Kasumi-1 (cell line): ENCODE measurements around the gene RFC2.
A peak's percentile ranks its signal among the peaks of the same experiment; 100 is the strongest.
"Not testable (repeated sequence)": the region's sequence is repeated elsewhere in the genome, so short reads cannot be mapped to it uniquely, and the experiment has no call there.

Experiments used
- DNase-seq, 2 experiments: peaks; one replicate each; lab custom pipeline; 2025; lab: John Stamatoyannopoulos, UW

RFC2 gene

GRCh38 chr7:74282748-74283459 is 28.7 kb upstream of the RFC2 start:
- DNase-seq: no peak

- no peak for DNase-seq
These were observed 26.8 kb upstream of the RFC2 start for GRCh38 chr7:74280985-74281384.

GRCh38 chr7:74277636-74278035 is 23.4 kb upstream of the RFC2 start:
- no peak for DNase-seq

GRCh38 chr7:74275401-74275881 is 21.2 kb upstream of the RFC2 start:
- peak in 1 of 2 experiments; percentile 32 for DNase-seq

- peak; percentile 88 to 92 for DNase-seq
These were observed 18.3 kb upstream of the RFC2 start for GRCh38 chr7:74272305-74273038.

GRCh38 chr7:74271742-74272141 is 17.5 kb upstream of the RFC2 start:
- peak; percentile 40 to 59 for DNase-seq

- DNase-seq: peak; percentile 37 to 42
These were observed 15.6 kb upstream of the RFC2 start for GRCh38 chr7:74269757-74270277.

GRCh38 chr7:74267756-74268565 is 13.8 kb upstream of the RFC2 start:
- DNase-seq: no peak

- no peak for DNase-seq
These were observed 12.2 kb upstream of the RFC2 start for GRCh38 chr7:74266191-74266963.

- no peak for DNase-seq
These were observed 9.4 kb upstream of the RFC2 start for GRCh38 chr7:74263399-74264120.

GRCh38 chr7:74262639-74263398 is 8.6 kb upstream of the RFC2 start:
- DNase-seq: no peak

- no peak for DNase-seq
These were observed 4.4 kb upstream of the RFC2 start for GRCh38 chr7:74258639-74259038.

GRCh38 chr7:74256491-74257408 is 2.6 kb upstream of the RFC2 start:
- no peak for DNase-seq

GRCh38 chr7:74255461-74255860 is 1.3 kb upstream of the RFC2 start:
- DNase-seq: not testable (repeated sequence)

- DNase-seq: no peak
These were observed 720 bp upstream of the RFC2 start for GRCh38 chr7:74254858-74255379.

GRCh38 chr7:74253835-74254128 is 417 bp downstream of the RFC2 start:
- no peak for DNase-seq

GRCh38 chr7:74253331-74253730 is 868 bp downstream of the RFC2 start:
- no peak for DNase-seq

GRCh38 chr7:74252893-74253292 is 1.3 kb downstream of the RFC2 start:
- DNase-seq: no peak

- not testable (repeated sequence) for DNase-seq
These were observed 5.1 kb downstream of the RFC2 start for GRCh38 chr7:74249058-74249457.
